Transverse colon (tissue), 4 donors: ENCODE results near the gene HIVEP3.

Experiments
- CTCF ChIP-seq, 5 experiments: fragments of 200-600 bp in 3 of 5; fragments of 450-650 bp in 2 of 5; sonication (generic) in 3 of 5; IDR thresholded peaks; 1 replicate in 2 of 5; 2 replicates in 3 of 5; pipeline ENCODE4 v1.5.1; 2016 to 2017; ENCODE audit warnings: antibody characterized with exemption in 5 of 5, inconsistent platforms in 3 of 5, mild to moderate bottlenecking in 2 of 5, moderate library complexity in 1 of 5
- EP300 ChIP-seq: sonication (generic); formaldehyde crosslinking; IDR thresholded peaks from one replicate; pipeline ENCODE4 v1.6.1; 2017; ENCODE audit warnings: antibody characterized with exemption, low read depth
- POLR2A ChIP-seq: fragments of 450-650 bp; IDR thresholded peaks from one replicate; pipeline ENCODE4 v1.6.1; 2016; ENCODE audit warnings: antibody characterized with exemption, mild to moderate bottlenecking, moderate library complexity
- POLR2AphosphoS5 ChIP-seq, 3 donors: sonication (generic); formaldehyde crosslinking; IDR thresholded peaks; one replicate each; pipeline ENCODE4 v1.6.1; 2016; ENCODE audit warnings: antibody characterized with exemption in 3 of 3

GRCh38 chr1:41850029-41850428 lies 68.7 kb downstream of the HIVEP3 start:
- TF ChIP-seq CTCF (IDR thresholded peaks at IDR 0.05) = no peak
- TF ChIP-seq POLR2AphosphoS5 (IDR thresholded peaks at IDR 0.05) = no peak
- TF ChIP-seq POLR2A = no peak
- no peak for TF ChIP-seq EP300
